Measurements from ENCODE around the gene STK11.
"Not testable (repeated sequence)": the region's sequence is repeated elsewhere in the genome, so short reads cannot be mapped to it uniquely, and the experiment has no call there.

Gene STK11

GRCh38 chr19:1206864-1207450, 1.4 kb downstream of the STK11 start:
- peak in 9 of 51 donors; percentile 16 to 62 (median 34) for DNase-seq

- DNase-seq, result not testable (repeated sequence)
Observed at GRCh38 chr19:1208830-1209229, 3.3 kb downstream of the STK11 start.

GRCh38 chr19:1210227-1210538, 4.6 kb downstream of the STK11 start:
- DNase-seq, result peak in 38 of 51 donors; percentile 25 to 81 (median 49)

- peak in 4 of 51 donors; percentile 14 to 23 (median 19) for DNase-seq
Observed at GRCh38 chr19:1211494-1212234, 6.1 kb downstream of the STK11 start.

DNA sequence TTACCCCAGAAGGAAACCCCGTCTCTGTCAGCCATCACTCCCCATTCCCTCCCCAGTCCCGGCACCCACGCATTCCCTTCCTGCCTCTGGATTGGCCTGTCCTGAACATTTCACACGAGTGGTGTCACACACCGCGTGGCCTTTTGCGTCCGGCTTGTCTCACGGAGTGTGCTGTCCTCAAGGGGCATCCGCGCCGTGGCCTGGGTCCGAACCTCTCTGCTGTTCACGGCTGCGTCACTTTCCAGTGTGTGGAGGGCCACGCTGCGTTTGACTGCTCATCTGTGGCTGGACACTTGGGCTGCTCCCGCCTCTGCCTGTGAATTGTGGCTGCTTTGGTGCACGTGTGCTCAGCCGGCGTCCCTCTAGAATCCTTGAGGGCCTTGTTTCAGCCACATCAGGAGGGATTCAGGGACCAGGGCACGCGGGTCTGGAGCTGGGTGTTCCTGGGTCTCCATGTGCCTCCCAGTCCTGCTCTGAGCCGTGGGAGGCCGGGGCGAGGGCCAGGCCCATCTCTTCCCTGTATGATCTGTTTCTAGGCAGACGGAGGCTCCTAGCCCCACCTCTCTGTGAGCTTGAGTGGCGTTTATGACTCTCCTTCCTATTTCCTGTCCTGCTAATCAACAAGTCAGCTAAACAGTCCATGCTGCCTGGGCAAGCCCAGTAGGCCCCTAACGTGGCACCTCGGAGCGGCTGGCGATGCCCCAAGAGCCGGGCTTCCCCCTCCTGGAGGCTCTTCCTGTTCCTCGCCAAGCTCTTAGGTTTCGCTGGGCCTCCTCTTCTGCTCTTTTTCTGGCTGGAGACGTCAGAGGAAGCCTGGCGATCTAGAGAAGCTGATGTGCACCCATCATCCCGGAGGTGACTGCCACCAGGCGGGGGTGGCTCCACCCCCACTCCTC, 8.1 kb downstream of the STK11 start:
- peak in 32 of 51 donors; percentile 14 to 69 (median 48) for DNase-seq

GRCh38 chr19:1214299-1214861, 8.8 kb downstream of the STK11 start:
- DNase-seq, result no peak

DNA sequence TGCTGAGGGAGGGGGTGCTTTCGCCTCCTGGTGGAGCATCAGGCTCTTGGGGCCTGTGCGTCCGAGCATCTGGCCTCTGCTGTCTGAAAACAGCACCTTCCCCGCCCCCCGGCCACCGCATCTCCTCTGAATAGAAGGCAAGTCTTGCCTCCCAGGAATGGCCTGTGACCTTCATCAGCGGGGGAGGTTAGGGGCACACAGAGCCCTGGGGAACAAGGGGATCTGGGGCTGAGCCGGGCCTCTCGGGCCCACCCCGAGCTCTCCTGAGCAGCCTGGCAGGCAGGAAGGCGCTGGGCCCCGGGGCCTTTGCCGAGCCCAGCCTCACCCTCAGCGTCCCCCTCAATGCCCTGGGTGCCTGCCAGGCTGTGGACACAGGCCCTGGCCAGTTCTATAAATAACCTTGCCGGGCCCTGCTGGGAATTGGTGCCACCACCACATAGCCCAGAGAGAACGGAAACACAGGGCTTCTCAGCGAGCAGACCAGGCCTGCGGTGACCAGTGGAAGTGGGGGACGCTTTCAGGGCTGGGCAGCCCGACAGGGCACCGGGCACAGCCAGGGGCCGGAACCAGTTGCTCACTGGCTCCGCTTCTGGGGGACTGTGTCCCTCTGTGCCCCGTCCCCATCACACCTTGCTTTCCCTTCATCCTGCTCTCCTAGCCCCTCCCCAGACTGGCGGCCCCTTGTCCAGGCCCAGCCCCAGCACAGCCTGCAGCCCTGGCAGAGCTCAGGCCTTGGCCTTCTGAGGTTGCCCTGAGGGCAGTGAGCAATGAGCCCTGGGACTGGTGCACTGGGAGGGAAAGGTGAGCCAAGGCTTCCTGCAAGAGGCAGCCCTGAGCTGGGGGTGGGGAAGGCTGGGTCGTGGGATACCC, 9.5 kb downstream of the STK11 start:
- DNase-seq, result peak in 44 of 51 donors; percentile 16 to 80 (median 65)

- no peak for DNase-seq
Observed at GRCh38 chr19:1216756-1217155, 11.2 kb downstream of the STK11 start.

DNA sequence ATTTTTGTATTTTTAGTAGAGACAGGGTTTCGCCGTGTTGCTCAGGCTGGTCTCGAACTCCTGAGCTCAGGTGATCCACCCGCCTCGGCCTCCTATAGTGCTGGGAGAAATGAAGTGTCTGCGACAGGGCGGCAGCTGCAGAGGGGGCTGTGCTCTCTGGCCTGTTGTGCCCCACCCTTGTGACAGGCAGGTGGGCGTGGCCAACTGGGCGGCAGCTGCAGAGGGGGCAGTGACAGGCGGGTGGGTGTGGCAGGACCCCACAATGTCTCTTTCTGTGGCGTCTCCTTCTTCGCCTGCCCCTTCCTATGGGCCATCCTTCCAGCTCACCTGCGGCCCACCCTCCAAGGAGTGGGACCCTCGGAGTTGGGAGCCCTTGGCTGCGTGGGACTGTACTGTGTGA, 11.8 kb downstream of the STK11 start:
- DNase-seq, result no peak

- DNase-seq, result no peak
Observed at GRCh38 chr19:1218751-1219567, 13.4 kb downstream of the STK11 start.

GRCh38 chr19:1219786-1220476, 14.4 kb downstream of the STK11 start:
- DNase-seq, result no peak

- DNase-seq, result no peak
Observed at GRCh38 chr19:1220477-1220930, 14.9 kb downstream of the STK11 start.

DNA sequence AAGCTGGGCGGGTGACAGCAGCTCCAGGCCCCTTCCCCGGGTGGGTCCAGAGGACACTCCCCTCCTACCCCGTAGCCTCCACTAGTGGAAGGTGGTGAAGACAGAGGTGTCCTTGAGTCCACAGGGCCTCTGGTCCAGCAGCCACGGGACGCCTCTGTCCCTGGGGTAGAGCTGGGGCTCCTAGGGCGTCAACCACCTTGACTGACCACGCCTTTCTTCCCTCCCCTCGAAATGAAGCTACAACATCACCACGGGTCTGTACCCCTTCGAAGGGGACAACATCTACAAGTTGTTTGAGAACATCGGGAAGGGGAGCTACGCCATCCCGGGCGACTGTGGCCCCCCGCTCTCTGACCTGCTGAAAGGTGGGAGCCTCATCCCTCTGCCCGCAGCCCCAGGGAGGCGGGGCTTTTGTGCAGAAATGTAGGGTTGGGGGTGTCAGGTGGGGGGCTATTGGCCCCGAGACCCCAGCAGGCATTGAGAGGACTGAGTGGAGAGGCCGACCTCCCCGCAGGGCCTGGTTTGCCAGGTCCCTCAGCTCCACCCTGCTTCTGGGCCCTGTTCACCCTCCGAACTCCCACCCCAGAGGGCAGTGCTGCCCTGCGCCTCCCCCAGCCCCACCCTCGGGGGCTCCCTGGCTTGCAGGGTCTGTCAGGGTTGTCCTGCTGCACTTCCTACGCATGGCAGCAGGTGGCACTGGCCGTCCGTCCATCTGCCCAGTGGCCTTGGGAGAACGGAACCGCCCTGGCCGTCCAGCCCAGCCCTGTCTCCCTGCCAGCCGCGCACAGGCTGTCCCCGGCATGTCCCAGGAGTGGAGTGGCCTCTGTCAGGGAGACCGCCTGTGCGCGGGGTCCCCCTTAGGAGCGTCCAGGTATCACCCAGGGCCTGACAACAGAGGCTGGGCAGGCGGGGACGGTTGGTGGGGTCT, 15.7 kb downstream of the STK11 start:
- peak in 43 of 51 donors; percentile 11 to 82 (median 54) for DNase-seq

DNA sequence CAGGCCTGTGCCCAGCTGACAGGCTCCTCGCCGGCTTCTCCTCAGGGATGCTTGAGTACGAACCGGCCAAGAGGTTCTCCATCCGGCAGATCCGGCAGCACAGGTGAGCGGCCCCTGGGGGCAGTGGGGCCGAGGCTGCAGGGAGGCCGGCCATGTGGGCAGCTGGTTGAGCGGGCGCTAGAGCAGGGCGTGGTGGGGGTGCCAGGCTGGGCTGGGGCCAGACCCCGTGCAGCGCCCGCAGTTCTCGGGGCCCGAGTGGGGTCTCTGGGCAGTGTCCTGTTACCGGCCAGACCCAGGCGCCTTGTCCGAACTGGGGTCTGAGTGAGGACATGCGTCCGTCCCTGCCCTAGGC, 16.3 kb downstream of the STK11 start:
- DNase-seq, result no peak

DNA sequence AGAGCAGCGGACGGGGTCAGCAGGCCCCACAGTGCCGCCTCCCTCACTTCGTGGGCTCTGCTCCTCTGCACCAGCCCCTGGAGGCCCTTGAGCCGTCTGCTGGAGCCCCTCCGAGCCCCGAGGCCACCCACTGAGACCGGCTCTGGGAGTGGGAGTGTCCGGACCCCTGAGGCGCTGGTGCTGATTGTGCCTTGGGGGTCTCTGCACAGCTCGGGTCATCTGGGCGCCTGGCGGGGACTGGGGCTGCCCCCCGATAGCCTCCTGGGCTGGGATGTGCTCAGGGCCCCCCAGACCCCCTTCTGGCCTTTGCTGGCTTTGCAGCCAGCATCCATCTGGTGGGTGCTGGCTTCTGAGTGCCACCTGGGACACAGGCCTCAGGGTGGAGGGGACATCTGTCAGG, 16.8 kb downstream of the STK11 start:
- no peak for DNase-seq

DNA sequence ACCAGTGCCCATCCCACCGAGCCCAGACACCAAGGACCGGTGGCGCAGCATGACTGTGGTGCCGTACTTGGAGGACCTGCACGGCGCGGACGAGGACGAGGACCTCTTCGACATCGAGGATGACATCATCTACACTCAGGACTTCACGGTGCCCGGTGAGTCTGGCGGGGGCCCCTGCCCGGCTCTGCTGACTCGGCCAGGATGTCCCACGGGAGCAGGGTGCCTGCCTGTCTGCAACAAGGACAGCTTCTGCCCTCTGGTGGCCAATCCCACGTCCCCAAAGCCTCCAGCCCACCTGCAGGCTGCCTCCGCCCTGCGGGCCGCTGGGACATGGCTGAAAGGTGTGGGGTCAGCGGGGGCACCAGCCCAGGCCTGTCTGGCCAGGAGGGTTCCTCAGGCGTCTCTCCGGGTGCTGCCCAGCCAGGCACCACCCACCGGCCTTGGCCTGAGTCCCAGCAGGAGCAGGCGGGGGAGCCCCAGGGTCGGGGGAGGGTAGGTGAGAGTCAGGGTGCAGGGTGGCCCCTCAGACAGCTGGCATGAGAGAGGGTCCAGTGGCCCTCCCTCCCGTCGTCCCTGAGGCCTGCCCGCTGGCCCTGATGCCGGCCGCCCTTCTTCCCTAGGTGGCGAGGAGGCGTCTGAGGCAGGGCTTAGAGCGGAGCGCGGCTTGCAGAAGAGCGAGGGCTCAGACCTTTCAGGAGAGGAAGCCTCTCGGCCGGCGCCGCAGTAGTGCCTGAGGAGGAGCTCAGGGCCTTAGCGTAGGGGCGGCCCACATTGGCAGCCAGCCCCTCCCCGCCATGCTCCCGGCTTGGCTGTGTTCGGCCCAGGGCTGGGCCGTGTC, 17.7 kb downstream of the STK11 start:
- DNase-seq, result no peak

Measured in hypothalamus (tissue), 51 donors.